Left renal cortex interstitium (tissue), 4 donors: ENCODE results near the gene CDK2. TPM values are rescaled to one million over a fixed set of nuclear protein-coding genes. Genes with fewer than 3 reads are reported as not detected.
"Not testable (repeated sequence)": the region's sequence is repeated elsewhere in the genome, so short reads cannot be mapped to it uniquely, and the experiment has no call there.

Experiments
- DNase-seq, 4 donors: peaks; one replicate each; pipeline ENCODE4 v3.0.0-alpha.2; 2013; ENCODE audit warnings: low read depth in 4 of 4, low spot score in 2 of 4, missing footprints in 1 of 4
- polyA plus RNA-seq, 4 donors: library from polyadenylated mRNA; unstranded; fragments of 120-200 nt; gene quantifications; one replicate each; pipeline ENCODE4 v1.2.1, GENCODE V29; 2013; ENCODE audit not compliant: insufficient read length in 4 of 4

CDK2 gene
- polyA plus RNA-seq, 4 donors = 52.0 to 75.1 (median 67.0) TPM

GRCh38 chr12:55974308-55974730 lies 7.7 kb downstream of the CDK2 start:
- peak in 1 of 4 donors; percentile 44 for DNase-seq

GRCh38 chr12:55978393-55978792 lies 11.8 kb downstream of the CDK2 start:
- no peak for DNase-seq

- DNase-seq = no peak
Measured at GRCh38 chr12:55979069-55979468, 12.4 kb downstream of the CDK2 start.

GRCh38 chr12:55981882-55982281 lies 15.3 kb downstream of the CDK2 start:
- DNase-seq = not testable (repeated sequence)

GRCh38 chr12:55982319-55982936 lies 15.8 kb downstream of the CDK2 start:
- DNase-seq = no peak

GRCh38 chr12:55983232-55983842 lies 16.7 kb downstream of the CDK2 start:
- no peak for DNase-seq

GRCh38 chr12:55984861-55985260 lies 18.2 kb downstream of the CDK2 start:
- no peak for DNase-seq

- no peak for DNase-seq
Measured at GRCh38 chr12:55985341-55985740, 18.7 kb downstream of the CDK2 start.

- DNase-seq = not testable (repeated sequence)
Measured at GRCh38 chr12:55985976-55986375, 19.3 kb downstream of the CDK2 start.

- DNase-seq = no peak
Measured at GRCh38 chr12:55991110-55991509, 24.5 kb downstream of the CDK2 start.

- DNase-seq = no peak
Measured at GRCh38 chr12:55993230-55993853, 26.7 kb downstream of the CDK2 start.

GRCh38 chr12:55995366-55995765 lies 28.7 kb downstream of the CDK2 start:
- DNase-seq = no peak

- peak in 1 of 4 donors; percentile 70 for DNase-seq
Measured at GRCh38 chr12:55996201-55996714, 29.6 kb downstream of the CDK2 start.

GRCh38 chr12:55996715-55997534 lies 30.3 kb downstream of the CDK2 start, which contains the start of gene SUOX:
Gene SUOX, plus strand, starts transcription at chr12:55997276. Its CDS starts 4,946 bp downstream, at chr12:56002222.
- DNase-seq = peak; percentile 75 to 95 (median 88)

- DNase-seq = no peak
Measured at GRCh38 chr12:55997535-55997859, 30.9 kb downstream of the CDK2 start.

- DNase-seq = not testable (repeated sequence)
Measured at GRCh38 chr12:55999522-55999921, 32.9 kb downstream of the CDK2 start.

GRCh38 chr12:55999999-56000540 lies 33.4 kb downstream of the CDK2 start:
- not testable (repeated sequence) for DNase-seq

- no peak for DNase-seq
Measured at GRCh38 chr12:56001487-56002100, 35.0 kb downstream of the CDK2 start.

GRCh38 chr12:56003376-56003775 lies 36.7 kb downstream of the CDK2 start:
- not testable (repeated sequence) for DNase-seq

GRCh38 chr12:56004211-56004610 lies 37.6 kb downstream of the CDK2 start:
- no peak for DNase-seq
